Jurkat, Clone E6-1 (cell line): ENCODE data around the gene NOP56.
A peak's percentile ranks its signal among the peaks of the same experiment; 100 is the strongest.

Source experiments
- DNase-seq: peaks from one replicate; pipeline ENCODE4 v3.0.0-alpha.2; 2011; ENCODE audit warnings: low read depth, low spot score
- H3K4me3 ChIP-seq: 2 replicates; pipeline ENCODE4 v1.5.1; 2011; ENCODE audit warnings: mild to moderate bottlenecking, low read length, control low read depth, moderate library complexity

The NOP56 gene

DNA sequence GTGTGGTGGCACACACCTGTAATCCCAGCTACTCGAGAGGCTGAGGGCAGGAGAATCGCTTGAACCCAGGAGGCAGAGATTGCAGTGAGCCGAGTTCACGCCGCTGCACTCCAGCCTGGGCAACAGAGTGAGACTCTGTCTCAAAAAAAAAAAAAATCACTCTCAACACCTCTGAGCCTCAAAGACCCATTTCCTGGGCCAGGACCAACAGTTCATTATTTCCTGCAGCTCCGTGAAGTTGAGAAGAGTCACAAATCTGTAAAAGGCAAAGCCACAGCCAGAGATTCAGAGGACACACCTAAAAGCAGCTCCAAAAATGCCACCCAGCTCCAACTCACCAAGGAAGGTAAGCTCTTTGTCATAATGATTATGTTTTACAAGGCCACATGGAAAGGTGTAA, 15.2 kb upstream of the NOP56 start:
- no peak overlapping the region for H3K4me3 ChIP-seq
- DNase-seq: no peak

DNA sequence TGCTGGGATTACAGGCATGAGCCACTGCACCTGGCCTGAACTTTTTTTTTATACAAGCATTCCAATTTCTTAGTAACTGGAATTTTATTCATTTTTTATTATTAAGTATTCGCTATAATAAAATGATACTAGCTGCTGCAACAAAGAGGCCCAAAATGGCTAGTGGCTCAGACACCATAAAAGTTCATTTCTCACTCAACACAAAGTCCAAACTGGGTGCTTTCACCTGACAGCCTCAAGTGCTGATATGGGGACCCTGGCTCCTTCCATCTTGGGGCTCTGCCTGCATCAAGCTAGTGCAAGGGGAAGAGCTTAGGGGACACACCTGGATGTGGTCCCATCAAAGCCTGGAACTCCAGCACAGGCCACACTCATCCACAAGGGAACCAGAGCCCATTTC, 12.2 kb upstream of the NOP56 start:
- DNase-seq: no peak
- no peak overlapping the region for H3K4me3 ChIP-seq

DNA sequence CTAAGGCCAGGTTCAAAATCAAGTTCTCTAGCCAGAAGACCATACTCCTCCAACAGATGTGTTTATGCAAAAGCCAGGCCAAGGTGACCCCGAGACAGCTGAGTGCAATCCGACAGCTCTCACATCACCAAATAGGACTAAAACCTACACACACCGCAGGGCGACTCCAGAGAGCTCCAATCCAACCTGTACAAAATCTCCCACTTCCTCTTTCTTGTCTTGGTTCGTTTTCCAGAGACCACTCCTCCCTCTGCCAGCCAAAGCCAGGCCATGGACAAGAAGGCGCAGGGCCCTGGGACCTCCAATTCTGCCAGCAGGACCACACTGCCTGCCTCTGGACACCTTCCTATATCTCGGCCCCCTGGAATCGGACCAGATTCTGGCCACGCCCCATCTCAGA, 11.5 kb upstream of the NOP56 start:
- DNase-seq: no peak
- no peak overlapping the region for H3K4me3 ChIP-seq

DNA sequence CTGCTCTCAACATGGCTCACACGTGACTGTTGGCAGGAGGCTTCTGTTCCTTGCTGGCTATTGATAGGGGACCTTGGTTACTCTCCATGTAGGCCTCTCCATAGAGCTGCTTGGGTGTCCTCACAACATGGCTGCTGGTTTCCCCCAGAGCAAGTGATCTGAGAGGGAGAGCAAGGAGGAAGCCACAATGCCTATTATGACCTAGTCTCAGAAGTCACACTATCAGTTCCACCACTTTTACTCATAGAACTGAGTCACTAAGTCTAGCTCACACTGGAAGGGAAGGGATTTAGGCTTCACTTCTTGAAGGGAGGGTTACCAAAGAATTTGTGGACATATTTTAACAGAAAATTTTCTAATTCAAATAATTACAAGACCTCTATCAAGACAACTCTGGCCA, 8.7 kb upstream of the NOP56 start:
- DNase-seq: no peak
- H3K4me3 ChIP-seq: no peak overlapping the region

DNA sequence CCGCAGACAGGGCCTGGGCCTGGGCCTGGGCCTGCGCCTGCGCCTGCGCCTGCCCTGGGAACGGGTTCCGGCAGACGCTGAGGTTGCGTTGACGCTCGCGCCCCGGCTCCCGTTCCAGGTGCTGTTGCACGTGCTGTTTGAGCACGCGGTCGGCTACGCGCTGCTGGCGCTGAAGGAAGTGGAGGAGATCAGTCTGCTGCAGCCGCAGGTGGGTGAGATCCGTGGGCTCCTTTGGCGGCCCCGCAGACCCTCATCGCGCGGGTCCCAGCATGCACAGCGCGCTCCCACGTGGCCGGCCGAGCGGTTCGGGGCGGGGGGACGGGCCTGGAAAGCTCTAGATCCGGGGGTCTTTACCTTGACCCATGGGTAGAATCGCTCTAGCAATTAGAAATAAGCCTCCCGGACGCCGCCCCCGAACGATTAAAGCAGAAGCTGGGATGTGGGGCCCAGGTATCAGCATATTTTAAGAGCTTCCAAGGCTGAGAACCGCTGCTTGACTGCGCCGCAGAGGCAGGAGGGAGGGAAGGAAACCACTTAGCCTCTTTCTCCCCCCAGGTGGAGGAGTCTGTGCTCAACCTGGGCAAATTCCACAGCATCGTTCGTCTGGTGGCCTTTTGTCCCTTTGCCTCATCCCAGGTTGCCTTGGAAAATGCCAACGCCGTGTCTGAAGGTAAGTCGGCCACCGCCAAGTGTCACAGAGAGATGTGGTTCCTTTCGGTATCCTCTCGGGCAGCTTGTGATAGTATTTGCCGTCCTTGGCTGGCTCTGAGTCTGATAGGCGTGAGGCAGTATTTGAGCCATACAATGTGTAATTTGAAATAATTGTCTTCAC, 508 bp downstream of the NOP56 start:
- peak; percentile 41 for DNase-seq
- H3K4me3 ChIP-seq: peak overlapping the region; percentile 100

DNA sequence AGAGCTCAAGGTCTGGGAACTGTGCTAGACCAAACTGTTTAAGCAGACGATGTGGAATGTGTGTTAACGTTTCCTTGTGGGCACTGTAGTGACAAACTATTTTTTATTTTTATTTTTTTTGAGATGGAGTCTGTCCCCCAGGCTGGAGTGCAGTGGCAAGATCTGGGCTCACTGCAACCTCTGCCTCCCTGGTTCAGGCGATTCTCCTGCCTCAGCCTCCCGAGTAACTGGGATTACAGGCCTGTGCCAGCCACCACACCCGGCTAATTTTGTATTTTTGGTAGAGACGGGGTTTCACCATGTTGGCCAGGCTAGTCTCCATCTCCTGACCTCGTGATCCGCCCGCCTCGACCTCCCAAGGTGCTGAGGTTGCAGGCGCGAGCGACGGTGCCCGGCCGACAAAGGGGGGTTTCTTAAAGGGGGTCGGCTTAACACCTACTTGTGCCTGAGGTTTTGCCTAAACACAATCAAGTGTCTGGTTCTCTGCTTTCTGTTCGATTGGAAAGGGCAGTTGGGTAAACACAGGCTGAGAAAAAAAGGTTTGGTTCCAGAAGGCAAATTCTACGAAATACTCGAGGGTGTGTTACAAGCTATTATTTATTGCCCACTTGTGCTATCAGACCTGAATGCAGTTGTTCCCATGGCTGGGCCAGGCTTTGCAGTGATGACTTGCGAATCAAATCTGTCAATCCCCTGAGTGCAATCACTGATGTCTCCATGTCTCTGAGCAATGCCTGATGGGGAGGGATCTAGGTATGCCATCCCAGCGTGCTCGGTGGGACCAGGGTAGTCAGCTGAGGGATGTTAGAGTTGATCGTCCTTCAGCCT, 1.3 kb downstream of the NOP56 start:
- no peak for DNase-seq
- H3K4me3 ChIP-seq: peak overlapping the region; percentile 100

DNA sequence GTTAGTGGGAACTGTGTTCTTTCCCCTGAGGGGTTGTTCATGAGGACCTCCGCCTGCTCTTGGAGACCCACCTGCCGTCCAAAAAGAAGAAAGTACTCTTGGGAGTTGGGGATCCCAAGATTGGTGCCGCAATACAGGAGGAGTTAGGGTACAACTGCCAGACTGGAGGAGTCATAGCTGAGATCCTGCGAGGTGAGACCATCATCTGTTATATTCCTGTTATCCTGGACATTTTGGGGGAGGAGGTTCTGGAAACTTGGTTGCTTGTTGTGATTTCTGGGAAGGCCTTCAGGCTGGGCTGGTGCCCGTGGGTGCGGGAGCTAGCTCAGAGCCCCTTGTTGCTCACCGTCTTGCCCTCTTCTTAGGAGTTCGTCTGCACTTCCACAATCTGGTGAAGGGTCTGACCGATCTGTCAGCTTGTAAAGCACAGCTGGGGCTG, 2.0 kb downstream of the NOP56 start:
- peak overlapping the region; percentile 100 for H3K4me3 ChIP-seq
- DNase-seq: no peak

DNA sequence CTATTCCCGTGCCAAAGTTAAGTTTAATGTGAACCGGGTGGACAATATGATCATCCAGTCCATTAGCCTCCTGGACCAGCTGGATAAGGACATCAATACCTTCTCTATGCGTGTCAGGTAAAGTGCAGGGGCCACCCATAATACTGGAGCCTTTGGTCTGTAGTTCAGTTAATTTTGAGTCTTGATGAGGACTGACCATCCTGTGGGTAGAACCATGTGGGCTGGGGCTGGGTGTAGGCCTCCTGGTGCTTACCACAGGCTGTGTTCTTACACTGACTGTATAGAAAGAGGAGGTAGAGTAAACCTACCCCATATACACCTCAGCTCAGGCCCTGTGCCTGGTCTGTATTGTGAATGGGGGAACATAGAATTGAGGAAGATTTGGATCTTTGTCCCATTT, 2.4 kb downstream of the NOP56 start:
- H3K4me3 ChIP-seq: no peak overlapping the region
- DNase-seq: no peak

DNA sequence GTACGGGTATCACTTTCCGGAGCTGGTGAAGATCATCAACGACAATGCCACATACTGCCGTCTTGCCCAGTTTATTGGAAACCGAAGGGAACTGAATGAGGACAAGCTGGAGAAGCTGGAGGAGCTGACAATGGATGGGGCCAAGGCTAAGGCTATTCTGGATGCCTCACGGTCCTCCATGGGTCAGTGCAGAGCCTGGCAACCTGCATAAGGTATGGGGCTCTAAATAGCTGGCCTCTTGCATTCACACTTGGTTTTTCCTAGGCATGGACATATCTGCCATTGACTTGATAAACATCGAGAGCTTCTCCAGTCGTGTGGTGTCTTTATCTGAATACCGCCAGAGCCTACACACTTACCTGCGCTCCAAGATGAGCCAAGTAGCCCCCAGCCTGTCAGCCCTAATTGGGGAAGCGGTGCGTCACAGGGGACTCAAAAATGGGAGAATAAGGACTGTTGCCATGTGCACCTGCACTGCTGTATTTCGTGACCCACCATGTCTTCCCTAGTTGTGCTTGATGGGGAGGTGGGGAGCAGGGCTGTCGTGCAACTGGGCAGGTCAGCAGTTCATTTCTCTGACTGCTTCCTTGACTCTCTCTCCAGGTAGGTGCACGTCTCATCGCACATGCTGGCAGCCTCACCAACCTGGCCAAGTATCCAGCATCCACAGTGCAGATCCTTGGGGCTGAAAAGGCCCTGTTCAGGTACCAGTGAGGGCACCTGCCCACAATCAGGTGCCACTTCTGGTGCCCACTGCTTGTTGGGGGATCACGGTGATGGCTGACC, 3.1 kb downstream of the NOP56 start:
- no peak overlapping the region for H3K4me3 ChIP-seq

DNA sequence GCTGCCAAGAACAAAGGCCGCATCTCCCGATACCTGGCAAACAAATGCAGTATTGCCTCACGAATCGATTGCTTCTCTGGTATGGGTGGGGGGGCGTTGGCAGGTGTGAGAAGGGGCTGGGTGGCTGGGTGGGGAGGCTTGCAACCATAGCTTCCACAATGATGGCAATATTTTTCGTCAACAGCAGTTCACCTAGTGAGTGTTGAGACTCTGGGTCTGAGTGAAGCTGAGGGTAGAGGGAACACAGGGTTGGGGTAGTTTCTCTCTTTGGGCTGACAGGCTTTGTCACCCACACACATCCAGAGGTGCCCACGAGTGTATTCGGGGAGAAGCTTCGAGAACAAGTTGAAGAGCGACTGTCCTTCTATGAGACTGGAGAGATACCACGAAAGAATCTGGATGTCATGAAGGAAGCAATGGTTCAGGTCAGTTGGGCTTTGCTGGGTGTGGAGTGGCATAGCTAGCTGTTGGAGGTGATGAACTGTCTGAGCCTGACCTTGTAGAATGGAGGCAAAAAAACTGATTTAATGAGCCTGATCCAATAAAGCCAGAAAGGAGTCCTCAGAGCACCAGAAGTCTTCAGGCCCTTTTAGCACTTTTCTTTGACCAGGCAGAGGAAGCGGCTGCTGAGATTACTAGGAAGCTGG, 4.2 kb downstream of the NOP56 start:
- no peak overlapping the region for H3K4me3 ChIP-seq
- no peak for DNase-seq

More for the DNA sequence above, 3.1 kb downstream of the NOP56 start:
- no peak for DNase-seq

DNA sequence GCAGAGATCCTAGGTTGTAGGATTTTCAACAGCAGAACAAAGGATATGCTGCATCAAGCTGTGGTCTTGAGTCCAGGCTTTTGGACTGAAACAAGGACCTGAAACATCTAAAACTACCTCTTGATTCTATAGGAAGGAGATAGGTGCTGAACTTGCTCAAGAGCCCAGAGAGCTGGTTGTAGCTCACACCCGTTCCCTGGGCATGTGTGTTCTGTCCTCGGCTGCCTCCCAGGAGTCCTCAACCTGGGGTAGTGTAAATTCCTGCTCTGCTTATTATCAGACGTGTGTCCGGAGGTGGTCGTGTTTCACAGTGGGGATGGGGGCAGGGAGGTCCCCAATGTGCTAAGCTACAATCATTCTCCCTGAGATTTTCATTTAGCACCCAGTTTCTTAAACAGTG, 4.8 kb downstream of the NOP56 start:
- no peak for DNase-seq
- H3K4me3 ChIP-seq: no peak overlapping the region

DNA sequence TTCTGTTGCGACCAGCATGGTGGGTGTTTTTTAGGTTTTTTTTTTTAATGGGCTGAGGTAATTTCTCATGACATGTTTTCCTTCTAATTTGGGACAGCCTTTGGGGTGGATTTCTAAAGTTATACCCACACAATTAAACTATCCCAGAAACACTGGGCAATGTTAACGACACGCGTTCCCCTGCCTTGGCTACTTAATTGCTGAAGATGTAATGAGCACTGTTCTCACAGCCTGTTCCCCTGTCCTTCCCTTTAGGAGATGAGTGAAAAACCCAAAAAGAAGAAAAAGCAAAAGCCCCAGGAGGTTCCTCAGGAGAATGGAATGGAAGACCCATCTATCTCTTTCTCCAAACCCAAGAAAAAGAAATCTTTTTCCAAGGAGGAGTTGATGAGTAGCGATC, 5.2 kb downstream of the NOP56 start:
- H3K4me3 ChIP-seq: no peak overlapping the region
- no peak for DNase-seq

DNA sequence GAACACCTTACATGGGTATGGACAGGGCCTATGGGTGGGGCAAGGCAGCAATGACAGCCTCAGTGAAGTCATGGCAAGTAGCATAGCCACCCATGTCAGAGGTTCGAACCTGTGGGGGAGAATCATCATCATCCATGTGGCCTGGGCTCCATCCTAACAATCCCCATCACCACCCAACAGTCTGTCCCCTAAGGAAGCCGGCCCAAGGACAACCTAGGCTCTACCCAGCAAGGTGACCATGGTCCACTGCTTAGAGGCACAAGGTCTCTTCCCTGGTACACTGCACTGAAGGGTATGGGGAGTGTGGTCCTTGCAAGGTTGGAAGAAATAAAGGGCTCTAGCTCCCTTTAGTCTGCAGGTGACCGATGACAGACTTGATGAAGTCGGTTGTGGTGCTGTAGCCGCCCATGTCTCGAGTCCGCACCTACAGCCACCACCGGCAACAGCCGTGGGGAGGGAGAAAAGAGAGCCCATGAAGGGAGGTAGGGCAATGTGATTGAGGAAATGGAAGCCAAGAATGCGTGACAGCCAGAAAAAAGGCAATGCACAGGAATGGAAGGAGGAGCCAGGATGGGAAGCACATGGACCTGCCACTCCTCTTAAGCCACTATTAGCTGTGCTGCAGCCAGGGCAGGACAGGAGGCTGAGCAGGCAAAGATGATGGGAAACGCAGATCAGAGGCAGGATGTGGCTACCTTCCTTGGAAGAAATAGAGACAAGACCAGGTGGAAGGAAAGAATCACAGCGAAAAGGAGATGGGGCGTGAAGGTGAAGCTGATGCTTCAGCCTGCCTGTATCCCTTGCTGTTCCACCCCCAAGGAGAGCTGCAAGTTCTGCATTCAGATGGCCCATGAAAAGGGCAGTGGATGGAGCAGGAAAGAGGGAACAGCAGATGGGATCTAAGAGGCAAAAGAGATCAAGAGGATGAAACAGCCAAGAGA, 6.3 kb downstream of the NOP56 start:
- no peak for DNase-seq

DNA sequence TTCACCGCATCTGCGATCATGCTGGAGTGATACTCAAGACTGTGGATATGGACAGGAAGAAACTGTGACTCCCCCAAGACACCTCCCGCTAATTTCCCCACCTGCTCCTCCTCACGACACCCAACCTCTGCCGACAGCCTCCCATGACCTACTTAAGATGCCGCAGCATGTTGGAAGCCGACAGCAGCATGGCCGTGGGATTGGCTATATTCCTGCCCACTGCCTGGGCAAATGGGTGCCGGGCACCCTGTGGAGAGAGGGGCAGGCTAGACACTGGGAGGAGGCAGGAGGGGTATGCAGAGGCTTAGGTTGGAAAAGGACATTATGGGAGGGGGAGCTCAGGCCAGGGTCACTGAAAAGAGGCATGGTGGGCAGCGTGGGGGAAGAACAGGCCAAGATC, 7.1 kb downstream of the NOP56 start:
- no peak overlapping the region for H3K4me3 ChIP-seq
- DNase-seq: no peak

More for the DNA sequence above, 6.3 kb downstream of the NOP56 start:
- H3K4me3 ChIP-seq: no peak overlapping the region

DNA sequence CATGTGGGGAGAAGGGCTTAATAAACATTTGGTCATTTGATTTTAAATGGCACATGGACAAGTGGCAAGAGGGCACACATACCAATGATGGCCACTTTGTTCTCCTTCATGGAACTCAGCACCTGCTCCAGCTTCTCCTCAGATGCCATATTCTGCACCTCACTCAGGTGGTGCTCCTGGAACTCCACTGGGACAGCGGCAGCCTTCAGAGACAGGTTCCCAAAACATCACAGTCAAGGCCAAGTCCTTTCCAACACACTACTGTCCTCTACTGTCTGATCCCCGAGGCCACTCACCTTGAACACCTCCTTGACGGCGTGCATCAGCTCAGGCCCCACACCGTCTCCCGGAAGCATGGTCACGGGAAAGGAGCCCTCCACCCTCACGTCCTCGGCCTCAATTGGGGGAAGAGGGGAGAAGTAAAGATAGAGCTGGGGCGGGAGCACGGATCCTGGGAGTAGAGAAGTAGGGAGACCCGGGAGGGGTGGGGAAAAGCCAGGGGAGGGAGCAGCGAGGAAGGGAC, 11.0 kb downstream of the NOP56 start:
- DNase-seq: no peak

DNA sequence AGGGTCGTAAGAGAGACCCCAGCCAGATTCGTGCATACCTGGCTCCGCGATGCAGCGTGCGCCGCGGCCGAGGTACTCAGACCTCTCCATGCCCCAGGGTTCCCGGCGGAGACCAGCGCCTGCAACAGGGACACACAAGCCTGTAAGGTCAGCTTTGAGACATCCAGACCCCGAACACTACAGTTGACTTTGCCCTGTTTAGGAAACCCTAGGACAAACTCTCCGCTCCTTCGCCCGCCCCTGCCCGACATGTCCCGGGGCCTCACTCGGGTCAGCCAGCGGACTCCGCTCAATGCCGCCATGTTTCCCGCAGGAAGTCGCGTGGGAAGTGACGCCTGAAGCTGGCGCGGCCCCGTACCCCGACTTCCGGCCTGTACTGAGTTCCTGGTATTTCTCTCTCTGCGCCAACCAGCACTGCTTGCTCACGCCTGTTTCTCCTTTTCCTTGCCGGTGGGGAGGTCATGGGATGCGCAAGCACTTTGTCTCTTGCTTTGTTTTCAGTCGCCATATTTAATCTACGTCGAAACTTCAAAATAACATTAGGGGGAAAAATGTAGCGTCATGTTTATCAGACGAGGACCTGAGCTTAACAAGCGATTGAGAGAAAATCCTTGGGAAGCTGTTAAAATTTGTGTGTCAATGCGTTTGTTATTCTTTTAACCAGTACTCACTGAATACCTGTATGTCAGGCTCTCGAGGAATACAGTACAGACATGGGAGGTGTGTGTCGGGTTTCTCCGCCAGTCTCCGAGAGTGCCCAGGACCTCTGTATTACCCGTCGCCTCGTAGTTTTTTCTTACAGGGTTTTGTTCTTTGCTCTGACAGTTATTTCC, 11.7 kb downstream of the NOP56 start, which contains the start of gene IDH3B:
Gene IDH3B (minus strand): TSS at position 330 of the 833 bp plus-strand sequence. CDS start 28 bp downstream, at position 302.
- peak within 1 kb of the TSS; percentile 93 for H3K4me3 ChIP-seq
- peak; percentile 90 for DNase-seq

More for the DNA sequence above, 11.0 kb downstream of the NOP56 start:
- peak overlapping the region; percentile 93 for H3K4me3 ChIP-seq

DNA sequence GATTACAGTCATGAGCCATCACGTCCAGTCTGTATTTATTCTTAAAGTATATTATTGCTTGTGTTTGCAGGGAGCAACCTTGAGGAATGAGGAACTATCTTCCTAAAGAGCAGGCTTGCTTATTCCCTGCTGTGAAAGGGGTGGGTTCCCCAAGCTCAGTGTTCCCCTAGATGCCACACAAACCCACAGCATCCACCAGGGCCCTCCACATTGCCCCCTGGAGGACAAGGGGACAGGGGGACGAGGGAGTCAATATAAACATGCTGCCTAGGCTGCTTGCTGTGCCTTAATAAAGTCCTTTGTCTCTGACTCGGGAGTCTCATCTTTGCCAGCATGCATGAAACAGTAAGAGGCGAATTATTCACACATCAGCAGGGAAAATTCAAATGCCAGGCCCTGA, 19.5 kb downstream of the NOP56 start:
- DNase-seq: no peak
- H3K4me3 ChIP-seq: no peak overlapping the region
